ENCODE results near the gene MLYCD.

DNA sequence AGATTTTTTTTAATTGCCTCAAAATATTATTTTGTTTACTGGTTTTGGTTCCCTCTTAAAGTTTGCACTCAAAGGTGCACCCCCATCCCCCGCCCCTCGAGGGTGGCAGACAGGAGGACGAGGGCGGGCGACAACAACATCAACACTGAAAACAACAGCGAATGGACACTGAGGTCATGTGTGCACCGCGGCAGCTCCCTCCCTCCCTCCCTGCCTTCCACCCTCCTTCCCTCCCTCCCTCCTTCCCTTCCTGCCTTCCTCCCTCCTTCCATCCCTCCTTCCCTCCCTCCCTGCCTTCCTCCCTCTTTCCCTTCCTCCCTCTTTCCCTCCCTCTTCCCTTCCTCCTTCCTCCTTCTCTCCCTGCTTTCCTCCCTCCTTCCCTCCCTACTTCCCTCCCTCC, 52.6 kb downstream of the MLYCD start:
- no peak for TF ChIP-seq EP300 (IDR thresholded peaks at IDR 0.05)
- TF ChIP-seq CTCF (IDR thresholded peaks at IDR 0.05), result no peak
